ENCODE results near the gene SMOC1. TPM values are rescaled to one million over a fixed set of nuclear protein-coding genes. Genes with fewer than 3 reads are reported as not detected.

SMOC1 gene
- total RNA-seq, 1 experiment from 2014 or later = not detected

DNA sequence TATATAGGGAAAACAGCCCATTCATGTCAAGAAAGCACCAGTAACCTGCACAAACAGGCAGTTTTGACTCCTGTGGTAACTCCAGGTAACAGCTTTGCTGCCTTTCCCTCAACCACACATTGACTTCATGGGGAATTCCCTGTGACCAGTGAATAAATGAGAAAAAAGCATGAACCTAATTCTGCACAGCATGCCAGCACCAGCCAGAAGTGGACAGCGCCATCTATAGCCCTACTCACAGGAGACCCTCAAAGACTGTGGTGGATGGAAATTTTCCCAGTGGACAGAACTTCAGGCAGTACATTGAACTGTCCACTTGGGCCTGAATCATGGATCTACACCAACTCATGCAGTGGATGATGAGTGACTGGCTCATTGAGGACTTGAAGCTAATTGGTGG is 157.4 kb downstream of the SMOC1 start:
- H2AFZ ChIP-seq (ENCODE audit: low read length) = no peak overlapping the region
- no peak overlapping the region for H3K4me3 ChIP-seq (ENCODE audit: low read length)
- no peak overlapping the region for H3K4me2 ChIP-seq (ENCODE audit: low read length)
- intact Hi-C loops (cut with micrococcal nuclease) = no loop called here
- H3F3A ChIP-seq (ENCODE audit: low read length, unreplicated experiment) = no peaks in the 10 kb centered on the region
- no peaks in the 10 kb centered on the region for H4K20me1 ChIP-seq (ENCODE audit: low read length)
- ChIA-PET CTCF (interaction anchor here (0.6 kb wide), 1 partner anchor 366 kb away, joined by 3 read pairs; no protein-coding TSS in a partner anchor), POLR2A (ENCODE audit: unreplicated experiment) (no interaction called here)
- no peak for ATAC-seq
- no peaks in the 10 kb centered on the region for H3K79me2 ChIP-seq (ENCODE audit: low read length)
- no peaks in the 10 kb centered on the region for H3K36me3 ChIP-seq (ENCODE audit: low read depth, low read length)
- H3K27ac ChIP-seq (ENCODE audit: low read length) = no peak overlapping the region
- no peak for DNase-seq
- H3K9me2 ChIP-seq (replicated peaks; ENCODE audit: low read length) = no peaks in the 10 kb centered on the region
- H3K4me1 ChIP-seq (ENCODE audit: insufficient read depth, low read length) = peaks cover 4% of the 10 kb centered on the region; the same call in 1 of the 2 replicates
- H3K9me3 ChIP-seq (ENCODE audit: low read length) = no peaks in the 10 kb centered on the region
- H3K9ac ChIP-seq (ENCODE audit: low read length) = no peak overlapping the region
- no TSS peak for BruUV-seq (replicated peaks)
- TF ChIP-seq, protein P1, sequence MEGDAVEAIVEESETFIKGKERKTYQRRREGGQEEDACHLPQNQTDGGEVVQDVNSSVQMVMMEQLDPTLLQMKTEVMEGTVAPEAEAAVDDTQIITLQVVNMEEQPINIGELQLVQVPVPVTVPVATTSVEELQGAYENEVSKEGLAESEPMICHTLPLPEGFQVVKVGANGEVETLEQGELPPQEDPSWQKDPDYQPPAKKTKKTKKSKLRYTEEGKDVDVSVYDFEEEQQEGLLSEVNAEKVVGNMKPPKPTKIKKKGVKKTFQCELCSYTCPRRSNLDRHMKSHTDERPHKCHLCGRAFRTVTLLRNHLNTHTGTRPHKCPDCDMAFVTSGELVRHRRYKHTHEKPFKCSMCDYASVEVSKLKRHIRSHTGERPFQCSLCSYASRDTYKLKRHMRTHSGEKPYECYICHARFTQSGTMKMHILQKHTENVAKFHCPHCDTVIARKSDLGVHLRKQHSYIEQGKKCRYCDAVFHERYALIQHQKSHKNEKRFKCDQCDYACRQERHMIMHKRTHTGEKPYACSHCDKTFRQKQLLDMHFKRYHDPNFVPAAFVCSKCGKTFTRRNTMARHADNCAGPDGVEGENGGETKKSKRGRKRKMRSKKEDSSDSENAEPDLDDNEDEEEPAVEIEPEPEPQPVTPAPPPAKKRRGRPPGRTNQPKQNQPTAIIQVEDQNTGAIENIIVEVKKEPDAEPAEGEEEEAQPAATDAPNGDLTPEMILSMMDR (conservative IDR thresholded peaks at IDR 0.05; ENCODE audit: low read depth, low read length) = 0 out of 2 replicates have a peak, but pooled peaks have one; percentile 24
- no peak for TF ChIP-seq EZH2phosphoT487 (IDR thresholded peaks at IDR 0.05; ENCODE audit: borderline replicate concordance, low read length)
- TF ChIP-seq EZH2 (IDR thresholded peaks at IDR 0.05; ENCODE audit: low read length, unreplicated experiment) = no peak
- H3K27me3 ChIP-seq (ENCODE audit: low read length) = peaks cover 23% of the 10 kb centered on the region

DNA sequence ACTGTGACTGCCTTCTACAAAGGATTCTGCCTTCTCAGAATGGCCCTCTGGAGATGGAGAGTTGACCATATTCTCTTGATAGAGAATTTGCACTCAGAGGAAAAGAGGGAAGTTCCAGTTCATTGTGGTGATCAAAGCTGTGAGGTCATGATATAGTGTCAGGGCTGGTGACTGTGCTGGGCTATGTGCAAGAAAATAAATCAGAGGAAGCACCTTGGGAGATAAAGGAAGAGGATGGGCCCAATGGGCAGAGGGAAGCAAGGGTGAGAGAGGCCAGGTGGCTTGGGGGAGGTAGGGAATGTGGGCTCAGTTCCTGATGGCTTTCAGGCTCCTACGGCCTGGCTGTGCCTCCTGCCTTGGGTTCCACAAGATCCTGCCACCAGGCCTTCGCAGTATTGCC is 163.8 kb downstream of the SMOC1 start:
- Histone ChIP-seq H3K27ac (ENCODE audit: low read length) (no peak overlapping the region), H3K27me3 (ENCODE audit: low read length) (peaks cover 25% of the 10 kb centered on the region), H3K36me3 (ENCODE audit: low read depth, low read length) (no peaks in the 10 kb centered on the region), H3K4me3 (ENCODE audit: low read length) (no peak overlapping the region), H2AFZ (ENCODE audit: low read length) (no peak overlapping the region), H3K9me2 (replicated peaks; ENCODE audit: low read length) (no peaks in the 10 kb centered on the region), H3F3A (ENCODE audit: low read length, unreplicated experiment) (no peaks in the 10 kb centered on the region), H3K9ac (ENCODE audit: low read length) (no peak overlapping the region), H3K4me1 (ENCODE audit: insufficient read depth, low read length) (peaks cover 20% of the 10 kb centered on the region; the same call in 1 of the 2 replicates), H3K9me3 (ENCODE audit: low read length) (no peaks in the 10 kb centered on the region), H3K4me2 (ENCODE audit: low read length) (no peak overlapping the region), H4K20me1 (ENCODE audit: low read length) (no peaks in the 10 kb centered on the region), H3K79me2 (ENCODE audit: low read length) (no peaks in the 10 kb centered on the region)
- intact Hi-C loops (cut with micrococcal nuclease) = loop anchor here (10.0 kb wide), 1 partner anchor 672 kb away; no protein-coding TSS in a partner anchor
- no TSS peak for BruUV-seq (replicated peaks)
- DNase-seq (no peak), ATAC-seq (no peak)
- TF ChIP-seq EZH2 (IDR thresholded peaks at IDR 0.05; ENCODE audit: low read length, unreplicated experiment) = no peak
- TF ChIP-seq, protein P1 (conservative IDR thresholded peaks at IDR 0.05; ENCODE audit: low read depth, low read length) = no peak
- no peak for TF ChIP-seq EZH2phosphoT487 (IDR thresholded peaks at IDR 0.05; ENCODE audit: borderline replicate concordance, low read length)
- POLR2A ChIA-PET (ENCODE audit: unreplicated experiment) = no interaction called here
- CTCF ChIA-PET = no interaction called here

DNA sequence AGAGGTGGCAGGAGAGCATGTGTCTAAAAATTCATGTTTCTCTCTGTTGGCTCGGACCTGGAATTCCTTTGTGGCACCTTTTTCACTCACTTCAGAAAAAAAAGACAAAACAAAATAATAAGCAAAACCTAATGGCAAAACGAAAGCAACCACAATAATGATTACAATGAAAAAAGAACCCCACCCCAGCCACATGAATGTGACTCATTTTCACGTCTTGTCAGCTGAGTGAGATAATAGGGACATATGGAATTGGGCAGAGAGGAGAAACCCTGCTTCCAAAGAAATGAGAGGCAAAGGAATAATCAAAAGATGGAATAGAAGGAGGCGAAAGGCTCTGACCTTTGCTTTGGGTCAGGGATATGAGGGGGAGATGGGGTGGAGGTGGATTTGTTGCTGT is 166.1 kb downstream of the SMOC1 start:
- no peaks in the 10 kb centered on the region for H4K20me1 ChIP-seq (ENCODE audit: low read length)
- no peaks in the 10 kb centered on the region for H3K36me3 ChIP-seq (ENCODE audit: low read depth, low read length)
- peak overlapping the region; percentile 90 for H2AFZ ChIP-seq (ENCODE audit: low read length)
- no peak overlapping the region for H3K4me2 ChIP-seq (ENCODE audit: low read length)
- peaks cover 13% of the 10 kb centered on the region; the same call in 1 of the 2 replicates for H3K27me3 ChIP-seq (ENCODE audit: low read length)
- no peaks in the 10 kb centered on the region for H3F3A ChIP-seq (ENCODE audit: low read length, unreplicated experiment)
- H3K9me2 ChIP-seq (replicated peaks; ENCODE audit: low read length) = no peaks in the 10 kb centered on the region
- H3K79me2 ChIP-seq (ENCODE audit: low read length) = no peaks in the 10 kb centered on the region
- no TSS peak for BruUV-seq (replicated peaks)
- CTCF ChIA-PET = interaction anchor here (1.9 kb wide), 1 partner anchor 29 kb away, joined by 10 read pairs; no protein-coding TSS in a partner anchor
- H3K9ac ChIP-seq (ENCODE audit: low read length) = no peak overlapping the region
- POLR2A ChIA-PET (ENCODE audit: unreplicated experiment) = no interaction called here
- H3K27ac ChIP-seq (ENCODE audit: low read length) = no peak overlapping the region
- DNase-seq (no peak), ATAC-seq (no peak)
- H3K4me1 ChIP-seq (ENCODE audit: insufficient read depth, low read length) = peaks cover 27% of the 10 kb centered on the region; the same call in 1 of the 2 replicates
- TF ChIP-seq, protein P1 (conservative IDR thresholded peaks at IDR 0.05; ENCODE audit: low read depth, low read length) = no peak
- no peak for TF ChIP-seq EZH2 (IDR thresholded peaks at IDR 0.05; ENCODE audit: low read length, unreplicated experiment)
- intact Hi-C loops (cut with micrococcal nuclease) = loop anchor here (5.0 to 10.0 kb wide), 3 partner anchors 357 to 669 kb away; no protein-coding TSS in a partner anchor
- no peak overlapping the region for H3K4me3 ChIP-seq (ENCODE audit: low read length)
- H3K9me3 ChIP-seq (ENCODE audit: low read length) = no peaks in the 10 kb centered on the region

All from PC-3 (cell line).